GM12872 (cell line): ENCODE data around the gene ARHGEF39.

Experiments used
- CTCF ChIP-seq: IDR thresholded peaks from 3 replicates; pipeline ENCODE4 v1.5.1; 2011; ENCODE audit warnings: low read depth, mild to moderate bottlenecking, low read length, moderate library complexity; ENCODE audit not compliant: insufficient read depth

ARHGEF39 gene

GRCh38 chr9:35686222-35687203 lies 21.5 kb upstream of the ARHGEF39 start:
- no peak for TF ChIP-seq CTCF

- no peak for TF ChIP-seq CTCF
Observed at GRCh38 chr9:35685506-35685905, 20.5 kb upstream of the ARHGEF39 start.

- no peak for TF ChIP-seq CTCF
Observed at GRCh38 chr9:35684921-35685320, 19.9 kb upstream of the ARHGEF39 start.

GRCh38 chr9:35683323-35683722 lies 18.3 kb upstream of the ARHGEF39 start:
- TF ChIP-seq CTCF = no peak

GRCh38 chr9:35682520-35683315 lies 17.7 kb upstream of the ARHGEF39 start:
- no peak for TF ChIP-seq CTCF

GRCh38 chr9:35682051-35682450 lies 17.1 kb upstream of the ARHGEF39 start:
- no peak for TF ChIP-seq CTCF

- TF ChIP-seq CTCF = no peak
Observed at GRCh38 chr9:35681341-35682002, 16.5 kb upstream of the ARHGEF39 start.
